Activated B cell treated with CpG ODN at 0.5 μM for 24 hours (primary cell): Measurements from ENCODE around the gene FZD8. TPM values are rescaled to one million over a fixed set of nuclear protein-coding genes. Genes with fewer than 3 reads are reported as not detected.

Source experiments
- ATAC-seq: fragments of 200-7000 bp; cut with Tn5 transposase; one replicate; pipeline ENCODE4 v1.10.0; 2021; ENCODE audit warnings: low read depth, mild to moderate bottlenecking, moderate library complexity
- CTCF ChIA-PET: fragments of 350-600 bp; sonication (Branson Sonifier 250); formaldehyde crosslinking; loops from one replicate; lab custom pipeline; 2021; ENCODE audit warnings: antibody characterized with exemption; lab: Charles Lee
- POLR2A ChIA-PET: fragments of 350-600 bp; sonication (Branson Sonifier 250); formaldehyde crosslinking; loops from one replicate; lab custom pipeline; 2021; ENCODE audit warnings: antibody characterized with exemption; lab: Charles Lee
- DNase-seq: peaks from one replicate; pipeline ENCODE4 v3.0.0; 2022
- H3K27ac Mint-ChIP-seq: one replicate; pipeline ENCODE4 v1.8.0; 2020; ENCODE audit warnings: mixed read lengths
- H3K27me3 Mint-ChIP-seq: one replicate; pipeline ENCODE4 v1.8.0; 2021; ENCODE audit warnings: mixed read lengths
- H3K36me3 Mint-ChIP-seq: one replicate; pipeline ENCODE4 v1.8.0; 2021; ENCODE audit warnings: low read depth, mixed read lengths
- H3K4me1 Mint-ChIP-seq: one replicate; pipeline ENCODE4 v1.8.0; 2021; ENCODE audit warnings: mixed read lengths
- H3K4me3 Mint-ChIP-seq: one replicate; pipeline ENCODE4 v1.8.0; 2020; ENCODE audit warnings: mild to moderate bottlenecking, mixed read lengths
- H3K9me3 Mint-ChIP-seq: one replicate; pipeline ENCODE4 v1.8.0; 2020; ENCODE audit warnings: mixed read lengths
- CTCF ChIP-seq: fragments of 200-600 bp; IDR thresholded peaks from one replicate; pipeline ENCODE4 v1.8.0; 2022; ENCODE audit warnings: antibody characterized with exemption, mild to moderate bottlenecking
- intact Hi-C: fragments of 100-400 bp; cut with micrococcal nuclease; formaldehyde crosslinking; loops from one replicate; pipeline ENCODE4 v1.15.1; 2024
- total RNA-seq: library from RNA; stranded (reverse); gene quantifications from 2 replicates; pipeline ENCODE4 v1.2.3, GENCODE V29; 2022

Gene FZD8
- total RNA-seq, 1 donor from 2014 or later = 0.22 TPM

GRCh38 chr10:35667270-35667889 is 25.3 kb upstream of the FZD8 start:
- Mint-ChIP-seq H3K9me3 (peaks cover 3% of the 10 kb centered on the region), H3K27me3 (no peaks in the 10 kb centered on the region), H3K4me3 (no peak overlapping the region), H3K36me3 (no peaks in the 10 kb centered on the region), H3K4me1 (no peaks in the 10 kb centered on the region), H3K27ac (no peak overlapping the region)
- ChIA-PET CTCF (no interaction called here), POLR2A (no interaction called here)
- ATAC-seq = no peak
- intact Hi-C loops = no loop called here
- no peak for DNase-seq
- no peak for TF ChIP-seq CTCF

- no peaks in the 10 kb centered on the region for H3K4me1 Mint-ChIP-seq
- H3K27ac Mint-ChIP-seq = no peak overlapping the region
- ChIA-PET POLR2A (no interaction called here), CTCF (no interaction called here)
- intact Hi-C loops = no loop called here
- TF ChIP-seq CTCF = no peak
- H3K9me3 Mint-ChIP-seq = peaks cover 8% of the 10 kb centered on the region
- H3K4me3 Mint-ChIP-seq = no peak overlapping the region
- H3K27me3 Mint-ChIP-seq = peaks cover 12% of the 10 kb centered on the region
- DNase-seq = no peak
- no peaks in the 10 kb centered on the region for H3K36me3 Mint-ChIP-seq
- no peak for ATAC-seq
These were observed 19.1 kb upstream of the FZD8 start for GRCh38 chr10:35661236-35661635.

GRCh38 chr10:35659456-35659855 is 17.4 kb upstream of the FZD8 start:
- no peaks in the 10 kb centered on the region for H3K36me3 Mint-ChIP-seq
- peaks cover 8% of the 10 kb centered on the region for H3K9me3 Mint-ChIP-seq
- DNase-seq = no peak
- no peak overlapping the region for H3K27ac Mint-ChIP-seq
- ChIA-PET POLR2A (no interaction called here), CTCF (no interaction called here)
- no peaks in the 10 kb centered on the region for H3K4me1 Mint-ChIP-seq
- TF ChIP-seq CTCF = no peak
- no peak for ATAC-seq
- H3K27me3 Mint-ChIP-seq = peaks cover 12% of the 10 kb centered on the region
- no peak overlapping the region for H3K4me3 Mint-ChIP-seq
- intact Hi-C loops = no loop called here

GRCh38 chr10:35657621-35658020 is 15.5 kb upstream of the FZD8 start:
- Mint-ChIP-seq H3K27me3 (peaks cover 12% of the 10 kb centered on the region), H3K27ac (no peak overlapping the region), H3K9me3 (peaks cover 8% of the 10 kb centered on the region), H3K4me3 (no peak overlapping the region), H3K4me1 (no peaks in the 10 kb centered on the region), H3K36me3 (no peaks in the 10 kb centered on the region)
- ATAC-seq (no peak), DNase-seq (no peak)
- CTCF ChIA-PET = no interaction called here
- no peak for TF ChIP-seq CTCF
- intact Hi-C loops = no loop called here
- POLR2A ChIA-PET = no interaction called here

- no peak for TF ChIP-seq CTCF
- Mint-ChIP-seq H3K4me3 (no peak overlapping the region), H3K4me1 (no peaks in the 10 kb centered on the region), H3K27ac (no peak overlapping the region), H3K36me3 (no peaks in the 10 kb centered on the region), H3K27me3 (peaks cover 17% of the 10 kb centered on the region), H3K9me3 (no peaks in the 10 kb centered on the region)
- ATAC-seq (no peak), DNase-seq (no peak)
- intact Hi-C loops = no loop called here
- POLR2A ChIA-PET = no interaction called here
- CTCF ChIA-PET = no interaction called here
These were observed 10.7 kb upstream of the FZD8 start for GRCh38 chr10:35652824-35653223.
